HepG2 (cell line): ENCODE results near the gene IGDCC3. TPM values are rescaled to one million over a fixed set of nuclear protein-coding genes. Genes with fewer than 3 reads are reported as not detected.

Experiments used
- HNF1A ChIP-seq, 2 experiments: sonication (generic) in 1 of 2; formaldehyde crosslinking in 1 of 2; IDR thresholded peaks; 2 replicates each; pipeline versions ENCODE4 v1.4.0 to v1.6.1; 2016 to 2020; ENCODE audit warnings: borderline replicate concordance in 1 of 2, low read depth in 1 of 2, mild to moderate bottlenecking in 1 of 2, missing genetic modification reagents in 1 of 2
- HNF4G ChIP-seq, 2 experiments: sonication (generic) in 1 of 2; formaldehyde crosslinking in 1 of 2; IDR thresholded peaks; 2 replicates each; pipeline versions ENCODE4 v1.4.0 to v1.6.1; 2011 to 2020; ENCODE audit warnings: borderline replicate concordance in 2 of 2, low read depth in 2 of 2, mild to moderate bottlenecking in 2 of 2, low read length in 1 of 2, missing genetic modification reagents in 1 of 2, moderate library complexity in 1 of 2
- MAZ ChIP-seq, 2 experiments: sonication (generic) in 1 of 2; formaldehyde crosslinking in 1 of 2; IDR thresholded peaks; 2 replicates each; pipeline versions ENCODE4 v1.5.0 to v1.6.1; 2012 to 2020; ENCODE audit warnings: low read depth in 2 of 2, mild to moderate bottlenecking in 2 of 2, borderline replicate concordance in 1 of 2, improper control_type of control experiment in 1 of 2, low read length in 1 of 2, missing genetic modification reagents in 1 of 2, moderate library complexity in 1 of 2
- PHF5A ChIP-seq: IDR thresholded peaks from one replicate; pipeline ENCODE4 v1.6.1; 2018; ENCODE audit warnings: low read depth, missing genetic modification reagents; ENCODE audit not compliant: unreplicated experiment
- RCOR2 ChIP-seq: IDR thresholded peaks from 2 replicates; pipeline ENCODE4 v1.6.1; 2016; ENCODE audit warnings: missing biosample characterization, missing genetic modification reagents
- TEAD3 ChIP-seq: optimal IDR thresholded peaks from 2 replicates; pipeline ENCODE3; 2016; ENCODE audit warnings: borderline replicate concordance
- THAP11 ChIP-seq: IDR thresholded peaks from 2 replicates; pipeline ENCODE4 v1.6.1; 2016; ENCODE audit warnings: missing biosample characterization, missing genetic modification reagents
- TOPORS ChIP-seq: sonication (generic); formaldehyde crosslinking; IDR thresholded peaks from 2 replicates; pipeline ENCODE4 v1.8.0; 2023; ENCODE audit warnings: mild to moderate bottlenecking, missing genetic modification reagents
- ZNF264 ChIP-seq: sonication (generic); formaldehyde crosslinking; IDR thresholded peaks from 2 replicates; pipeline ENCODE4 v1.4.0; 2020; ENCODE audit warnings: missing genetic modification reagents
- ZNF343 ChIP-seq: sonication (generic); formaldehyde crosslinking; IDR thresholded peaks from 2 replicates; pipeline ENCODE4 v1.4.0; 2020; ENCODE audit warnings: mild to moderate bottlenecking, missing genetic modification reagents
- ZNF350 ChIP-seq: sonication (generic); formaldehyde crosslinking; IDR thresholded peaks from 2 replicates; pipeline ENCODE4 v1.4.0; 2020; ENCODE audit warnings: mild to moderate bottlenecking, low read depth, missing genetic modification reagents, borderline replicate concordance
- ZNF383 ChIP-seq: sonication (generic); formaldehyde crosslinking; IDR thresholded peaks from 2 replicates; pipeline ENCODE4 v1.4.0; 2020; ENCODE audit warnings: missing genetic modification reagents, mild to moderate bottlenecking, borderline replicate concordance
- ZNF629 ChIP-seq: sonication (generic); formaldehyde crosslinking; conservative IDR thresholded peaks from 2 replicates; pipeline ENCODE4 v1.5.0; 2020; ENCODE audit warnings: missing genetic modification reagents
- ZNF788 ChIP-seq: sonication (generic); formaldehyde crosslinking; IDR thresholded peaks from 2 replicates; pipeline ENCODE4 v1.5.0; 2020; ENCODE audit warnings: mild to moderate bottlenecking, missing genetic modification reagents, borderline replicate concordance
- ZNF891 ChIP-seq: sonication (generic); formaldehyde crosslinking; IDR thresholded peaks from 2 replicates; pipeline ENCODE4 v1.5.0; 2020; ENCODE audit warnings: mild to moderate bottlenecking, missing genetic modification reagents
- polyA plus RNA-seq, 8 experiments: library from polyadenylated mRNA; depleted of rRNA in 3 of 8; stranded (reverse) in 7 of 8; unstranded in 1 of 8; fragments of >200 nt; fragmentation: Illumina TruSeq in 4 of 8; extraction: Trizol in 4 of 8; gene quantifications; 2 replicates each; pipeline versions ENCODE4 v1.2.1 to v1.2.3, GENCODE V29; 2011 to 2016; ENCODE audit warnings: low read depth in 4 of 8, missing spikeins in 1 of 8, mixed read lengths in 1 of 8; ENCODE audit not compliant: insufficient read depth in 1 of 8
- total RNA-seq, 5 experiments: library from RNA; depleted of rRNA; stranded (reverse); fragments of >200 nt; fragmentation: Illumina TruSeq; extraction: Trizol; gene quantifications; 2 replicates each; pipeline ENCODE4 v1.2.3, GENCODE V29; 2016; ENCODE audit warnings: low read depth in 1 of 5
- TF ChIP-seq, protein P1 (sequence below): sonication (generic); formaldehyde crosslinking; IDR thresholded peaks from 2 replicates; pipeline ENCODE4 v1.4.0; 2020; ENCODE audit warnings: missing genetic modification reagents
- TF ChIP-seq, protein P2 (sequence below): sonication (generic); formaldehyde crosslinking; IDR thresholded peaks from 2 replicates; pipeline ENCODE4 v1.5.0; 2020; ENCODE audit warnings: missing genetic modification reagents
- TF ChIP-seq, protein P3 (sequence below): IDR thresholded peaks from 2 replicates; pipeline ENCODE4 v1.6.1; 2018; ENCODE audit warnings: missing genetic modification reagents, mild to moderate bottlenecking, missing compliant biosample characterization
- TF ChIP-seq, protein P4 (sequence below): sonication (generic); formaldehyde crosslinking; IDR thresholded peaks from 2 replicates; pipeline ENCODE4 v1.5.0; 2020; ENCODE audit warnings: mild to moderate bottlenecking, missing genetic modification reagents

IGDCC3 gene
- total and polyA plus RNA-seq, 2 of the 13 experiments (the other 11 are each of a cell fraction or from before 2014, with no cell fraction given), result 30.1 to 51.8 TPM

GRCh38 chr15:65377976-65378366, at the start of gene IGDCC3 (continued):
- TF ChIP-seq HNF4G (IDR thresholded peaks at IDR 0.05; ENCODE audit: borderline replicate concordance, low read depth, low read length), result peak; percentile 73; the same call in 1 of the 2 replicates
- no peak for TF ChIP-seq HNF4G (CRISPR knock-in tag; IDR thresholded peaks at IDR 0.05; ENCODE audit: borderline replicate concordance, low read depth)
- TF ChIP-seq PHF5A (CRISPR knock-in tag), result no peak
- TF ChIP-seq ZNF383, result no peak
- TF ChIP-seq, protein P1, sequence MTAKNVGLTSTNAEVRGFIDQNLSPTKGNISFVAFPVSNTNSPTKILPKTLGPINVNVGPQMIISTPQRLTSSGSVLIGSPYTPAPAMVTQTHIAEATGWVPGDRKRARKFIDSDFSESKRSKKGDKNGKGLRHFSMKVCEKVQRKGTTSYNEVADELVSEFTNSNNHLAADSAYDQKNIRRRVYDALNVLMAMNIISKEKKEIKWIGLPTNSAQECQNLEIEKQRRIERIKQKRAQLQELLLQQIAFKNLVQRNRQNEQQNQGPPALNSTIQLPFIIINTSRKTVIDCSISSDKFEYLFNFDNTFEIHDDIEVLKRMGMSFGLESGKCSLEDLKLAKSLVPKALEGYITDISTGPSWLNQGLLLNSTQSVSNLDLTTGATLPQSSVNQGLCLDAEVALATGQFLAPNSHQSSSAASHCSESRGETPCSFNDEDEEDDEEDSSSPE (CRISPR knock-in tag), result no peak
- no peak for TF ChIP-seq ZNF350
- peak; percentile 73; the same call in 1 of the 2 replicates for TF ChIP-seq MAZ (IDR thresholded peaks at IDR 0.05; ENCODE audit: borderline replicate concordance, low read depth, low read length)
- peak; percentile 55; the same call in 1 of the 2 replicates for TF ChIP-seq MAZ (CRISPR knock-in tag; IDR thresholded peaks at IDR 0.05; ENCODE audit: low read depth)
- TF ChIP-seq, protein P2, sequence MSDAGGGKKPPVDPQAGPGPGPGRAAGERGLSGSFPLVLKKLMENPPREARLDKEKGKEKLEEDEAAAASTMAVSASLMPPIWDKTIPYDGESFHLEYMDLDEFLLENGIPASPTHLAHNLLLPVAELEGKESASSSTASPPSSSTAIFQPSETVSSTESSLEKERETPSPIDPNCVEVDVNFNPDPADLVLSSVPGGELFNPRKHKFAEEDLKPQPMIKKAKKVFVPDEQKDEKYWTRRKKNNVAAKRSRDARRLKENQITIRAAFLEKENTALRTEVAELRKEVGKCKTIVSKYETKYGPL (CRISPR knock-in tag), result no peak
- no peak for TF ChIP-seq HNF1A (IDR thresholded peaks at IDR 0.05; ENCODE audit: low read depth)
- no peak for TF ChIP-seq HNF1A (CRISPR knock-in tag; IDR thresholded peaks at IDR 0.05; ENCODE audit: borderline replicate concordance)
- TF ChIP-seq, protein P3, sequence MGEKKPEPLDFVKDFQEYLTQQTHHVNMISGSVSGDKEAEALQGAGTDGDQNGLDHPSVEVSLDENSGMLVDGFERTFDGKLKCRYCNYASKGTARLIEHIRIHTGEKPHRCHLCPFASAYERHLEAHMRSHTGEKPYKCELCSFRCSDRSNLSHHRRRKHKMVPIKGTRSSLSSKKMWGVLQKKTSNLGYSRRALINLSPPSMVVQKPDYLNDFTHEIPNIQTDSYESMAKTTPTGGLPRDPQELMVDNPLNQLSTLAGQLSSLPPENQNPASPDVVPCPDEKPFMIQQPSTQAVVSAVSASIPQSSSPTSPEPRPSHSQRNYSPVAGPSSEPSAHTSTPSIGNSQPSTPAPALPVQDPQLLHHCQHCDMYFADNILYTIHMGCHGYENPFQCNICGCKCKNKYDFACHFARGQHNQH, result no peak
- TF ChIP-seq TEAD3 (CRISPR knock-in tag), result peak; percentile 55
- peak; percentile 46; the same call in 1 of the 2 replicates for TF ChIP-seq ZNF891 (CRISPR knock-in tag)
- no peak for TF ChIP-seq ZNF264 (CRISPR knock-in tag)
- no peak for TF ChIP-seq TOPORS (CRISPR knock-in tag)
- TF ChIP-seq, protein P4, sequence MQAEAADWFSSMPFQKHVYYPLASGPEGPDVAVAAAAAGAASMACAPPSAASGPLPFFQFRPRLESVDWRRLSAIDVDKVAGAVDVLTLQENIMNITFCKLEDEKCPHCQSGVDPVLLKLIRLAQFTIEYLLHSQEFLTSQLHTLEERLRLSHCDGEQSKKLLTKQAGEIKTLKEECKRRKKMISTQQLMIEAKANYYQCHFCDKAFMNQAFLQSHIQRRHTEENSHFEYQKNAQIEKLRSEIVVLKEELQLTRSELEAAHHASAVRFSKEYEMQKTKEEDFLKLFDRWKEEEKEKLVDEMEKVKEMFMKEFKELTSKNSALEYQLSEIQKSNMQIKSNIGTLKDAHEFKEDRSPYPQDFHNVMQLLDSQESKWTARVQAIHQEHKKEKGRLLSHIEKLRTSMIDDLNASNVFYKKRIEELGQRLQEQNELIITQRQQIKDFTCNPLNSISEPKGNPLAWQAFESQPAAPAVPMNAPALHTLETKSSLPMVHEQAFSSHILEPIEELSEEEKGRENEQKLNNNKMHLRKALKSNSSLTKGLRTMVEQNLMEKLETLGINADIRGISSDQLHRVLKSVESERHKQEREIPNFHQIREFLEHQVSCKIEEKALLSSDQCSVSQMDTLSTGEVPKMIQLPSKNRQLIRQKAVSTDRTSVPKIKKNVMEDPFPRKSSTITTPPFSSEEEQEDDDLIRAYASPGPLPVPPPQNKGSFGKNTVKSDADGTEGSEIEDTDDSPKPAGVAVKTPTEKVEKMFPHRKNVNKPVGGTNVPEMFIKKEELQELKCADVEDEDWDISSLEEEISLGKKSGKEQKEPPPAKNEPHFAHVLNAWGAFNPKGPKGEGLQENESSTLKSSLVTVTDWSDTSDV (CRISPR knock-in tag), result no peak
- TF ChIP-seq THAP11, result 0 out of 2 replicates have a peak, but pooled peaks have one; percentile 10
- no peak for TF ChIP-seq RCOR2
- no peak for TF ChIP-seq ZNF788
- TF ChIP-seq ZNF343, result no peak
- no peak for TF ChIP-seq ZNF629 (CRISPR knock-in tag)
